SK-N-SH (cell line): ENCODE measurements around the gene CCDC197. TPM values are rescaled to one million over a fixed set of nuclear protein-coding genes. Genes with fewer than 3 reads are reported as not detected.

ENCODE experiments used
- CTCF ChIA-PET: fragments of 300-600, 350-600 bp; formaldehyde crosslinking; extraction: SDS; loops from one replicate; lab custom pipeline; 2021; lab: Yijun Ruan, JAX
- POLR2A ChIA-PET: fragments of 350-600 bp; sonication (Branson Sonifier 250); formaldehyde crosslinking; extraction: SDS; loops from one replicate; lab custom pipeline; 2020; ENCODE audit warnings: antibody characterized with exemption, inconsistent platforms; lab: Yijun Ruan, JAX
- DNase-seq: peaks from one replicate; pipeline ENCODE4 v3.0.0; 2012
- H2AFZ ChIP-seq: fragments of 200-600 bp; sonication (generic); 2 replicates; pipeline ENCODE4 v1.8.1; 2016; ENCODE audit warnings: antibody characterized with exemption, mild to moderate bottlenecking, low read depth
- H3F3A ChIP-seq: fragments of 200-600 bp; sonication (generic); replicated peaks from 2 replicates; pipeline ENCODE3; 2016; ENCODE audit warnings: antibody characterized with exemption, mild to moderate bottlenecking; ENCODE audit not compliant: insufficient read depth
- H3K27ac ChIP-seq, 2 experiments: fragments of 200-500 bp in 1 of 2; fragments of 200-600 bp in 1 of 2; sonication (Bioruptor generic) in 1 of 2; sonication (generic), shearing (Covaris generic) in 1 of 2; 2 replicates each; pipeline versions ENCODE4 v1.5.1 to v1.6.1; 2014 to 2016; ENCODE audit warnings: low read depth in 2 of 2, inconsistent platforms in 1 of 2, low read length in 1 of 2, mild to moderate bottlenecking in 1 of 2, mixed read lengths in 1 of 2
- H3K27me3 ChIP-seq: fragments of 200-600 bp; sonication (generic), shearing (Covaris generic); 2 replicates; pipeline ENCODE4 v1.6.1; 2016; ENCODE audit warnings: mixed run types; ENCODE audit not compliant: insufficient read depth
- H3K36me3 ChIP-seq, 2 experiments: fragments of 200-500 bp in 1 of 2; fragments of 200-600 bp in 1 of 2; sonication (Bioruptor generic) in 1 of 2; sonication (generic) in 1 of 2; replicated peaks in 1 of 2; 2 replicates each; pipeline versions ENCODE3 to v1.5.1; 2014 to 2016; ENCODE audit warnings: low read length in 1 of 2, mild to moderate bottlenecking in 1 of 2; ENCODE audit not compliant: insufficient read depth in 2 of 2, control insufficient read depth in 1 of 2
- H3K4me1 ChIP-seq, 2 experiments: fragments of 200-500 bp in 1 of 2; fragments of 200-600 bp in 1 of 2; sonication (Bioruptor generic) in 1 of 2; sonication (generic), shearing (Covaris generic) in 1 of 2; 2 replicates each; pipeline versions ENCODE4 v1.5.1 to v1.6.1; 2014 to 2016; ENCODE audit warnings: low read depth in 1 of 2, low read length in 1 of 2, mixed run types in 1 of 2; ENCODE audit not compliant: insufficient read depth in 2 of 2, control insufficient read depth in 1 of 2
- H3K4me2 ChIP-seq: fragments of 200-600 bp; sonication (generic), shearing (Covaris generic); 2 replicates; pipeline ENCODE4 v1.6.1; 2017; ENCODE audit warnings: mixed run types
- H3K4me3 ChIP-seq, 2 experiments: fragments of 200-500 bp in 1 of 2; fragments of 200-600 bp in 1 of 2; sonication (Bioruptor generic) in 1 of 2; sonication (generic), shearing (Covaris generic) in 1 of 2; 2 replicates each; pipeline versions ENCODE4 v1.5.1 to v1.8.1; 2014 to 2016; ENCODE audit warnings: low read depth in 2 of 2, inconsistent platforms in 1 of 2, low read length in 1 of 2, mild to moderate bottlenecking in 1 of 2, mixed read lengths in 1 of 2, moderate library complexity in 1 of 2
- H3K79me2 ChIP-seq: fragments of 200-600 bp; sonication (generic); 2 replicates; pipeline ENCODE4 v1.8.1; 2017; ENCODE audit warnings: mild to moderate bottlenecking; ENCODE audit not compliant: insufficient read depth
- H3K9ac ChIP-seq: fragments of 200-600 bp; sonication (generic); 2 replicates; pipeline ENCODE4 v1.6.1; 2017; ENCODE audit warnings: mixed run types
- H3K9me2 ChIP-seq: fragments of 200-600 bp; sonication (generic); 2 replicates; pipeline ENCODE4 v1.6.1; 2017; ENCODE audit warnings: mixed run types
- H3K9me3 ChIP-seq: fragments of 200-600 bp; sonication (generic); 2 replicates; pipeline ENCODE4 v1.6.1; 2017; ENCODE audit warnings: mixed run types, mild to moderate bottlenecking, moderate library complexity
- H4K20me1 ChIP-seq: fragments of 200-600 bp; sonication (generic); 2 replicates; pipeline ENCODE4 v1.6.1; 2017; ENCODE audit warnings: mild to moderate bottlenecking, mixed run types; ENCODE audit not compliant: insufficient read depth
- EP300 ChIP-seq, 2 experiments: IDR thresholded peaks; 2 replicates each; pipeline versions ENCODE4 v1.4.0 to v1.6.1; 2012; ENCODE audit warnings: borderline replicate concordance in 1 of 2, low read depth in 1 of 2, low read length in 1 of 2
- EZH2phosphoT487 ChIP-seq: fragments of 200-600 bp; sonication (generic); IDR thresholded peaks from 2 replicates; pipeline ENCODE4 v1.6.1; 2017; ENCODE audit warnings: low read depth, mixed run types, mild to moderate bottlenecking, antibody characterized with exemption, moderate library complexity, borderline replicate concordance
- FOSL2 ChIP-seq: IDR thresholded peaks from 2 replicates; pipeline ENCODE4 v1.4.0; 2012; ENCODE audit warnings: low read depth, mild to moderate bottlenecking, moderate library complexity, borderline replicate concordance
- GABPA ChIP-seq: IDR thresholded peaks from 2 replicates; pipeline ENCODE4 v1.4.0; 2012; ENCODE audit warnings: low read depth, mild to moderate bottlenecking
- JUND ChIP-seq: IDR thresholded peaks from 2 replicates; pipeline ENCODE4 v1.4.0; 2012
- MAX ChIP-seq: IDR thresholded peaks from 2 replicates; pipeline ENCODE4 v1.4.0; 2012; ENCODE audit warnings: low read depth
- RAD21 ChIP-seq: IDR thresholded peaks from 2 replicates; pipeline ENCODE4 v1.6.1; 2012; ENCODE audit warnings: mild to moderate bottlenecking, low read length
- TCF12 ChIP-seq: IDR thresholded peaks from 2 replicates; pipeline ENCODE4 v1.4.0; 2012
- USF1 ChIP-seq: IDR thresholded peaks from 2 replicates; pipeline ENCODE4 v1.4.0; 2012; ENCODE audit warnings: low read depth, borderline replicate concordance
- USF2 ChIP-seq: fragments of 150-350 bp; IDR thresholded peaks from 2 replicates; pipeline ENCODE4 v1.6.1; 2017; ENCODE audit warnings: antibody characterized with exemption, low read length, low read depth, borderline replicate concordance
- YY1 ChIP-seq: IDR thresholded peaks from 2 replicates; pipeline ENCODE4 v1.4.0; 2012; ENCODE audit warnings: low read depth, mild to moderate bottlenecking
- ZBTB33 ChIP-seq: IDR thresholded peaks from 2 replicates; pipeline ENCODE4 v1.4.0; 2012; ENCODE audit warnings: low read depth, borderline replicate concordance
- WGBS: methylation state at CpG from one replicate; pipeline ENCODE4 v1.1.6; 2017; ENCODE audit warnings: low lambda C conversion rate; 5-methylcytosine and 5-hydroxymethylcytosine counted together
- polyA plus RNA-seq, 3 experiments: library from polyadenylated mRNA; depleted of rRNA; stranded (reverse); fragments of >200 nt; gene quantifications; 2 replicates each; pipeline ENCODE4 v1.2.3, GENCODE V29; 2012
- TF ChIP-seq, protein P1 (sequence below): fragments of 200-600 bp; sonication (generic); IDR thresholded peaks from 2 replicates; pipeline ENCODE4 v1.6.1; 2017; ENCODE audit warnings: antibody characterized with exemption, mild to moderate bottlenecking, moderate library complexity

Gene CCDC197
- polyA plus RNA-seq, 1 of the 3 experiments (the other 2 are of a cell fraction): not detected

GRCh38 chr14:93964281-93964680 lies 32.8 kb upstream of the CCDC197 start:
- 97% methylated on average over 10 of the region's 10 CpGs for WGBS
- CTCF ChIA-PET: interaction anchor here (2.3 kb wide), 1 partner anchor 24 kb away, joined by 12 read pairs; no protein-coding TSS in a partner anchor
- H3K4me3 ChIP-seq: no peak overlapping the region
- no peak for DNase-seq
- POLR2A ChIA-PET: no interaction called here
- no peaks in the 10 kb centered on the region for H4K20me1 ChIP-seq
- H3K9me2 ChIP-seq: no peaks in the 10 kb centered on the region
- no peaks in the 10 kb centered on the region for H3K9me3 ChIP-seq
- H3K27me3 ChIP-seq: no peaks in the 10 kb centered on the region
- H3K4me1 ChIP-seq: peaks cover under 1 to 12% of the 10 kb centered on the region in 2 experiments; a peak in 2 of 4 replicates
- no peak overlapping the region for H3K27ac ChIP-seq
- TF ChIP-seq EZH2phosphoT487 (no peak), USF2 (no peak), GABPA (no peak), FOSL2 (no peak), YY1 (no peak), JUND (no peak), TCF12 (no peak), EP300 (IDR thresholded peaks at IDR 0.05; ENCODE audit: borderline replicate concordance in 1 of 2, low read depth in 1 of 2, low read length in 1 of 2) (no peak), ZBTB33 (no peak)
- TF ChIP-seq, protein P1, sequence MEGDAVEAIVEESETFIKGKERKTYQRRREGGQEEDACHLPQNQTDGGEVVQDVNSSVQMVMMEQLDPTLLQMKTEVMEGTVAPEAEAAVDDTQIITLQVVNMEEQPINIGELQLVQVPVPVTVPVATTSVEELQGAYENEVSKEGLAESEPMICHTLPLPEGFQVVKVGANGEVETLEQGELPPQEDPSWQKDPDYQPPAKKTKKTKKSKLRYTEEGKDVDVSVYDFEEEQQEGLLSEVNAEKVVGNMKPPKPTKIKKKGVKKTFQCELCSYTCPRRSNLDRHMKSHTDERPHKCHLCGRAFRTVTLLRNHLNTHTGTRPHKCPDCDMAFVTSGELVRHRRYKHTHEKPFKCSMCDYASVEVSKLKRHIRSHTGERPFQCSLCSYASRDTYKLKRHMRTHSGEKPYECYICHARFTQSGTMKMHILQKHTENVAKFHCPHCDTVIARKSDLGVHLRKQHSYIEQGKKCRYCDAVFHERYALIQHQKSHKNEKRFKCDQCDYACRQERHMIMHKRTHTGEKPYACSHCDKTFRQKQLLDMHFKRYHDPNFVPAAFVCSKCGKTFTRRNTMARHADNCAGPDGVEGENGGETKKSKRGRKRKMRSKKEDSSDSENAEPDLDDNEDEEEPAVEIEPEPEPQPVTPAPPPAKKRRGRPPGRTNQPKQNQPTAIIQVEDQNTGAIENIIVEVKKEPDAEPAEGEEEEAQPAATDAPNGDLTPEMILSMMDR: no peak
- H3F3A ChIP-seq: peaks cover 26% of the 10 kb centered on the region
- no peaks in the 10 kb centered on the region for H3K79me2 ChIP-seq
- no peak overlapping the region for H3K9ac ChIP-seq
- no peak overlapping the region for H2AFZ ChIP-seq
- H3K36me3 ChIP-seq: no peaks in the 10 kb centered on the region
- no peak overlapping the region for H3K4me2 ChIP-seq

GRCh38 chr14:93964820-93965286 lies 32.2 kb upstream of the CCDC197 start:
- H3F3A ChIP-seq: peaks cover 25% of the 10 kb centered on the region
- H3K79me2 ChIP-seq: no peaks in the 10 kb centered on the region
- TF ChIP-seq USF1 (no peak), YY1 (no peak), RAD21 (no peak), ZBTB33 (no peak), MAX (no peak)
- H3K36me3 ChIP-seq: no peaks in the 10 kb centered on the region
- H3K9ac ChIP-seq: no peak overlapping the region
- no peak for DNase-seq
- H3K27ac ChIP-seq: peak overlapping the region in 1 of 2 experiments; percentile 78; a peak in 2 of 4 replicates
- whole genome bisulfite sequencing: 87% methylated on average over 3 of the region's 3 CpGs
- POLR2A ChIA-PET: no interaction called here
- H3K9me2 ChIP-seq: no peaks in the 10 kb centered on the region
- no peak overlapping the region for H2AFZ ChIP-seq
- no peaks in the 10 kb centered on the region for H3K27me3 ChIP-seq
- H3K4me1 ChIP-seq: peaks cover 0 to 8% of the 10 kb centered on the region in 2 experiments; a peak in 2 of 4 replicates
- H4K20me1 ChIP-seq: no peaks in the 10 kb centered on the region
- H3K4me2 ChIP-seq: no peak overlapping the region
- CTCF ChIA-PET: interaction anchor here (2.3 to 4.6 kb wide), 2 partner anchors 25 to 26 kb away, joined by 12 to 31 read pairs; no protein-coding TSS in a partner anchor
- no peaks in the 10 kb centered on the region for H3K9me3 ChIP-seq
- no peak overlapping the region for H3K4me3 ChIP-seq
